OCI-M2 (cell line): ENCODE results near the gene VAV3.
"Not testable (repeated sequence)": the region's sequence is repeated elsewhere in the genome, so short reads cannot be mapped to it uniquely, and the experiment has no call there.

Experiments used
- DNase-seq: peaks from one replicate; lab custom pipeline; 2025; ENCODE audit not compliant: unreplicated experiment; lab: John Stamatoyannopoulos, UW

VAV3 gene, protein sequence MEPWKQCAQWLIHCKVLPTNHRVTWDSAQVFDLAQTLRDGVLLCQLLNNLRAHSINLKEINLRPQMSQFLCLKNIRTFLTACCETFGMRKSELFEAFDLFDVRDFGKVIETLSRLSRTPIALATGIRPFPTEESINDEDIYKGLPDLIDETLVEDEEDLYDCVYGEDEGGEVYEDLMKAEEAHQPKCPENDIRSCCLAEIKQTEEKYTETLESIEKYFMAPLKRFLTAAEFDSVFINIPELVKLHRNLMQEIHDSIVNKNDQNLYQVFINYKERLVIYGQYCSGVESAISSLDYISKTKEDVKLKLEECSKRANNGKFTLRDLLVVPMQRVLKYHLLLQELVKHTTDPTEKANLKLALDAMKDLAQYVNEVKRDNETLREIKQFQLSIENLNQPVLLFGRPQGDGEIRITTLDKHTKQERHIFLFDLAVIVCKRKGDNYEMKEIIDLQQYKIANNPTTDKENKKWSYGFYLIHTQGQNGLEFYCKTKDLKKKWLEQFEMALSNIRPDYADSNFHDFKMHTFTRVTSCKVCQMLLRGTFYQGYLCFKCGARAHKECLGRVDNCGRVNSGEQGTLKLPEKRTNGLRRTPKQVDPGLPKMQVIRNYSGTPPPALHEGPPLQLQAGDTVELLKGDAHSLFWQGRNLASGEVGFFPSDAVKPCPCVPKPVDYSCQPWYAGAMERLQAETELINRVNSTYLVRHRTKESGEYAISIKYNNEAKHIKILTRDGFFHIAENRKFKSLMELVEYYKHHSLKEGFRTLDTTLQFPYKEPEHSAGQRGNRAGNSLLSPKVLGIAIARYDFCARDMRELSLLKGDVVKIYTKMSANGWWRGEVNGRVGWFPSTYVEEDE

DNA sequence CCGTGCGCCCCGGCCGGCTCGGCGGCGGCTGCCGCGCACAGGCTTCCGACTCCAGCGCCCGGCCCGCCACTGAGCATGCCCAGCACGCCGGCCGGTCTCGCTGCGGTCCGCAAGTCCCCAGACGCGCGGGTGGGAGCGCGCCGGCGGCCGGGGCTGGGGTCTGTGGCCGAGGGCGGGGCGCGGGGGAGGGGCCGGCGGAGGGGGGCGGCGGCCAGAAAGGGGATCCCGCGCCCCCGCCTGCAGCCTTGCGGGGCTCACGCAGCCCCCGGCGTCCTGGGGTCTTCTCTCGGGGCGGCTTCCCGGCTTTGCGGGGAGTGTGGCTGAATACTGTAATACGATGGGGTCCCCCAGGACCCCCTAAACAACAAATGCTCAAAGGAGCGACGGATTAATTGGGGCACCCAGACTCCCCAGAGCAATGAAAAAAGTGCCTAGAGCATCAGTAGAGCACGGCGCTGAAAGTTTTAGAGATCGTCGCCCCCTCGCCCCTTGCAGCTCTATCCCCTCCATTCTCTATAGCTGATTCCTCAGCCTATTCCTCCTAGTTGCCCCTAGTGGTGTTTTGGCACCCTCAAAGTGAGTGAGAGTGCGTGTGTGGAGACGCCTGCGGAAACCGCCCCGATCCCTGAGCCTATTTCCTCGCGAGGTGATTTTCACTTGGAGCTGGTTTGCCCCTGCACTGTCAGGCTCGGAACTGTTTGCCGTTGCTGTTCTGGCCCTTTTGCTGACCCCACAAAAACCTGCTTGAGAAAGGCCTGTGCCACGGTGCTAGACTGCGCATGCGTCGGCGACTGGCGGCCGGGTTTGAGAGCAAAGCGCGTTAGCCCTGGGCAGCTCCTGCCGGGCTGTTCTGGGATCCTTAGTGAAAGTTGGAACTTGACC lies at the start of gene VAV3:
TSS of gene VAV3 (minus strand) at position 71 of the 882 bp plus-strand sequence. CDS start 311 bp downstream, outside the sequence.
- no peak for DNase-seq

DNA sequence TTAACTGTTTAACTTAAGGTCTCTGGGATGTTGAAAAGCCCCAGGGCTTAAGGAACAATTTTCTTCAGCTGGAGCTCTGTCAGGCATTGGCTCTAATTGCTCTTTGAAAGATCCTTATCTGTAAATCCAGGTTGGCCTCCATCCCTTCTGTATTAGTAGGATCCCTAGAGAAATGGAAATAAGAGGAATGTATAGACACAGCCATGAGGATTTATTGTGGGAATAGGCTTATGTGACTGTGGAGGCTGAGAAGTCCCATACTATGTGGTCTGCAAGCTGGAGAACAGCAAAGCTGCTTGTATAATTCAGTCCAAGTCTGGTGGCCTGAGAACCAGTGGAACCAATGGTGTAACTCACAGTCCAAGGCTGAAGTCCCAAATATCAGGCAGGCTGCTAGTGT lies 47.6 kb upstream of the VAV3 start:
- no peak for DNase-seq

DNA sequence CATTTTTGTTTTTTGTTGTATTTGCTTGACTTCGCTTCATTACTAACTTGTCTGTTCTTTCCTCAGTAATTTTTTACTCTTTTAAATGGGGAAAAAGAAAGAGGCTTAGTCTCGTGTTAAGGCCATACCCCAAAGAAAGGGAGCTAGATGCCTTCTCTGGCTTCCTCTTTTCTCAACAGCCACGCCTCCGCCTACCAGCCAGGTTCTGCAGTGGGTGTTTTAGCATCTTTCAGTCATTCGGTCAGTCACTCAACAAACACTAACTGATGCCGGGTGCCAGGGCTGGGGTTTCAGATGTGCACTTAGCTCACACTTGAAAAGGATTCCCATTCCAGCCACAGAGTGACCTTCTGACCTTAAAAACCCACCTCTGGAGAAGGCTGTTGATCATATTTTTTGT lies 46.3 kb upstream of the VAV3 start:
- no peak for DNase-seq

DNA sequence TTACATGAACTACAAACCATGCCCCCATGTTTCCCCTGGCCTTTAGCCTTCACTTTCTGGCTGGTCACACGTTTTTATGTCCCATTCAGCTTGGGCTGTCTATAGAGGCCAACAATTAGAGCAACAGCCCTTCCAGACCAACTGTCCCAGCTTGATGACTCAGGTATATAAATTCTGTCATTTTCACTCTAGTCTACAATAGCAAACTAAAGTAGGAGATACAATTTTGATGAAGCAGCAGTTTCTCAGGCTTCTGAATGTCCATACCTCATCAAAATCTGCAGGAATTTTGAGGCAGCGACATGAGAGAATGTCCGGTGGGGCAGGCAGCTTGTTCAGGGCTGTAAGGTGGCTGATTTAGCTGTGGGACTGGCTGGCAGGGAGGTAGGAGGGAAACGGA lies 45.6 kb upstream of the VAV3 start:
- DNase-seq: no peak

DNA sequence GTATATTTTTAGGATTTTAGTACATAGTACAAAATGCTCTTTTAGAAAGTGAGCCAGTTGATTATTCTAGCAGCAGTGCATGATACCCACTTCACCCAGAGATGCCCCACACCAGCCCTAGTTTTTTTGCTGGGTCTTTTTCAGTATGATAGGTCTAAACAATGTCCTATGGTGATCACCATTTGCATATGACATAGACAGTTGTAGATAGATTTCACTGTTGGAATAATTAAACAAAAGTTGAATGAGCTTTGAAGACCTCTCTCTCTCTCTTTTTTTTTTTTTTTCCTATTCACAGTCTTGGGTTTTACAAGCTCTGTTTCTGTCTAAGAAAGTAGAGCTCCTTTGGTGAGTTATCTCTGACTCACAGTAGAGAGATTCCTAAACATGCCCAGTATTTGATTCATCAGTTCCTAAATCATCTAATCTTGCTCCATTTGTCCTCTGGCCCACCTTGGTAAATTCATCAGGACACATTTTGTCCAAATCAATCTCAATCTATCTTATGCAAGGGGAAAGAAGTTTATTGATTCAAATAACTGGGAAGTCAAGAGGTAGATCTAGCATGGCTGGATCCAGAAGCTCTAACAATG lies 44.7 kb upstream of the VAV3 start:
- DNase-seq: no peak

DNA sequence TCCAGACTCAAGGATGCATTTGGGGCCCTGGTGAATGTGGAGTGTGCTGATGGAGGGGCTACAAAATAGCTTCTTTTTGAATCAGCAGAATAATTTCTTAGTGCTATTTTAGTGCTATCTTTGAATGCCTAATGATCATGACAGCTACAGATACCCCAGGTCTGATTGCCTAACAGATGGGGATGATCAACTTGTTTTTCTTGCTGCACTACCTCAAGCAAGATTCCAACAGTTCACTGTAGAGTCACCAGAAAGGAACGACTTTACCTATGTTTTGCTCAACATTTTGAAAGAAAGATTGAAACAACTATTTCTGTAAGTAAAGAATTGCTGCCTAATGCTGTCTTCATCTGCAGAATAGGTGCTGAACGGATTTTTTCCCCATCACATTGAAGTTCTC lies 42.6 kb upstream of the VAV3 start:
- no peak for DNase-seq

DNA sequence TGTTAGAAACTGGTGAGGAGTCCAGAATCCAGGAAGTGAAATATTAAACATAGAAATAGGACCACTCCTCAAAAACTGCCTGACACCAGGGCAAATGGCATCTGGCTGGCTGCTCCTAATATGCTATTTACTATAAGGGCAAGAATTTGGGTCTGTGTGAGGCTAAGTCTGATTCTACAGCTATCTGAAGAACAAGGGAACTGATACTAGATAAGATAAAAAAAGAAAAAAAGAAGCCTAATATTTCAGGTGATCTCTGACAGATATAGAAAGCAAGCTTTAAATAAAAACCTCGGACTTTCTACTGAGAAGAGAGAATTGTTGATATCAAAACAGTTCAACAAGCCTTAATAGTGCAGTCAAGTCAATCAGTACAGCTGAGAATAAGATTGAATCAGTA lies 42.1 kb upstream of the VAV3 start:
- DNase-seq: no peak

DNA sequence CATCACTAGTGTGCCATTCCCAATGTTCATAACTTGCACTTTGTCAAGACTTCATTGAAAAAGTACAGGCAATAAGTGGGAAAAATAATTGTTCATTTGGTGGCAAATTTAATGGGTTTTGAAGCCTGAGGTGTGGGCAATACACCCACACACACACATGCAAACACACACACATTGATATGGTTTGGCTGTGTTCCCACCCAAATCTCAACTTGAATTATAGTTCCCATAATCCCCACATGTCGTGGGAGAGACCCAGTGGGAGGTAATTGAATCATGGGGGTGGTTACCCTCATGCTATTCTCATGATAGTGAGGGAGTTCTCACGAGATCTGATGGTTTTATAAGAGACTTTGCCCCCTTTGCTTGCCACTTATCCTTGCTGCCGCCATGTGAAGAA lies 39.9 kb upstream of the VAV3 start:
- DNase-seq: not testable (repeated sequence)

DNA sequence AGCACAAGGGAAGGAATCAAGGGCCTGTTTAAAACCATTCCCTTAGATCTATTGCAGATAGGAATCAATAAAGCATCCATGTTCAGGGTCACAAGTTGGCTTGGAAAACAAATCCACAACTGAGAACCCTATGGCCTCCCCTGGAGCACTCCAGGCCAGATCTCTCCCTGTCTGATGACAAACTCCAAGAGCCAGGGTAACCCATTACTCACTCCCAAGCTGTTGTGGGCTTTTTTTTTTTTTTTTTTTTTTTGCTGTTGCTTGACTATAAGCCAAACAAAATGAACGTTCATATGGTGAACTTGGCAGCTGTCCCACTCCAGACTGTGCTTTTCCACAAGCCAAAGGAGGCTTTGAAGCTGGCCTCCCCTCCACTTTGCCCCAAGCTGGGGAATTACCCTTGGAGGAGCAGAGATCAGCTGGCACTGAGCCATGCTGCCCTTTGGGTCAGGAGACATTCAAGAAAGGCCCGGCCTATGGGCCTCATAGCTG lies 35.7 kb upstream of the VAV3 start:
- no peak for DNase-seq

DNA sequence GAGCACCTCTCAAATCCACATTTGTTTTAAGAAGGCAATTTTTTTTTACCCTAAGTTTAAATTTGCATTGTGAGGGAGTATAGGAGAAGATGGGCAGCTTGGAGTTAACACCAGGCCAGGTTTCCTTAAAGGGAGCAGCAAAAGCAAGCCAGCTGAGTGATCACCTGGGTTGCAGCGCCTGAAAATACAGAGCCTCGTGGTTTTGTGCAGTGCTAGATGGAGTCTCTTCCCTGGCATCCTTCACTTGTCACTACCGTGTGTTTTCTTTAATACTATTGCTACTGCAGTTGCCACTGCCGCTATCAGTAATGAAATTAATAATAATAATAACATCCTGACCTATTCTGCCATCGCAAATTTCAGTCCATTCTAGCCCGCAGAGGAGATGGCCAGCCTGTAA lies 35.2 kb upstream of the VAV3 start:
- no peak for DNase-seq

DNA sequence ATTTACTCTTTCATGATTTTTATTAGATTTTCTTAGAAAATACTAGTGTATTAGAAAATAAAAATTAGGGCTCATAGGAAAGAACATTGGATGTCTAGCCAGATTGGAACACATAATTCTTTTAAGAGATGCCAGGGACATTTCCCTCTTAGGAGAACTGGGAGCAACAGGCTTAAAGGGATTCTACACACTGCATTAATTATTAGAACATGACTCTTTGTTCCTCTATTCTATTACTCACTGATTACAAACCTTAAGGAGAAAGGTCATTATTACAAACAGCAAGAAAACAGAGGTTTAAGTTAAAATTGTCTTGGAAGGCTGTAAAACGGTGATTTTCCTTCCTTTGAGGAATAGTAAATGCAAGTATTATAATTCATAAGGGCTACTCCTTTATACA lies 32.9 kb upstream of the VAV3 start:
- DNase-seq: no peak

DNA sequence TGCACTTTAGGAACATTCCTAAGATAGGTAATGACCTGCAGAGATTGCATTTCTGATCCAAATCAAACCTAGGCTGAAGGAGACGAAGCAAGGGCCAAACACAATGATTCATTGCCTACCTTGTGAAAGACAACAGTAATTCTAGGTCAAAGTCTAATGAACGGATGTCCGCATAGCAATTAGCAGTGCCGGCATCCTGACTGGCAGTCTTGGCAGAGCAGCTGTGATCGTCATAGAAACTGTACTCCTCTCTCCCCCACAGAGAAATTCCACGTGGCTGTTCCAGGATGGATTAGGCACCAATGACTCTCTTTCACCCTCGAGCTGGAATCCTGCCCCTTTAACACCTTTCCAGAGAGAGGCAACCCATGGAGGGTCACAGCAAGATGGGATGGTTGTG lies 28.9 kb upstream of the VAV3 start:
- DNase-seq: no peak

DNA sequence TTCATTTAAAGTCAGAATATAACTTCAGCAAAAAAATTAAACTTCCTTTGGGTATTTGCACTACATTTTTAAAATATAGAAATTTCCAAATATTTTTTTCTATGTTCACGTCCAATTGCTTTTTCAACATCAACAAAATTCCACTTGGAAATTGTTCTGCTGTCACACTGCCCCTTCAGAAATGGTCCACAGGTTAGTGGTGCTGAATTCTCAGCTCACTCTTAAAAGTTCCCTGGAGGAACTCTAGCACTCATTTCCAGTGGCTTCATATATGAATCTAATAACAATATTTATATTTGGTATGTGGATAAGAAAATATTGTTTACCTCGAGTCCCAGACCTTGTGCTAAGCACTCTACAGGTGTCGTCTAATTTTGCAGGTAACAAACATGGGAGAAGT lies 27.4 kb upstream of the VAV3 start:
- no peak for DNase-seq

DNA sequence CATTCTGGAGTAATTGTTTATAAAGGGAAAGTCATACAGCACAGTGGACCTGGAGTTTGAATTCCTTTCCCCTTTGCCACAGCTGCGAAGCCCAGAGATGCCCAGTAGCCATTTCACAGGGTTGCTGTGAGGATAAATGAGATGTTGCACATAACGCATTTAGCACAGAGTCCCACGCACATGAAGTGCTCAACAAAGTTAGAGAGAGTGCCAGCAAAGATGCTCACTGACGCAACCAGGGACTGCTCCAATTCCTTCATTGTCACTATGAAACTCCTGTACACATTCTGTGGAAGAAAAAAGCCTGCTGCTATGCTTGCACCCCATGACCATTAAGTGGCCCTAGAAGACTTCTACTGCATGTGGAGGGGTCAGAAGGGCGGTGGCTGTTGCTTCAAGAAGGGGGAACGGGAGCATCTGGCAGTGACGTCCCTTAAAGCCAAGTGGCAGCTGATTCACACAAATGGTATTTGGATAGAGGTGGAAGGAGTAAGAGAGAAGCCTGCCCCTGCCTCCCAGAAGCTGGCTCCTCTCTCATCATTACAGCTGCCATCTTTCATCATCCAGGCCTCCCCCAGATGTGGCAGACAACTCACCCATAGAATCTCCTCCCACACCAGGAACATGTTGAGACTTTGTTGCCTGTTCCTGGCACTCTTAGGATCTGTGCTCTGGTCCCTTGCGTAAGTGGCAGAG lies 26.5 kb upstream of the VAV3 start:
- no peak for DNase-seq

DNA sequence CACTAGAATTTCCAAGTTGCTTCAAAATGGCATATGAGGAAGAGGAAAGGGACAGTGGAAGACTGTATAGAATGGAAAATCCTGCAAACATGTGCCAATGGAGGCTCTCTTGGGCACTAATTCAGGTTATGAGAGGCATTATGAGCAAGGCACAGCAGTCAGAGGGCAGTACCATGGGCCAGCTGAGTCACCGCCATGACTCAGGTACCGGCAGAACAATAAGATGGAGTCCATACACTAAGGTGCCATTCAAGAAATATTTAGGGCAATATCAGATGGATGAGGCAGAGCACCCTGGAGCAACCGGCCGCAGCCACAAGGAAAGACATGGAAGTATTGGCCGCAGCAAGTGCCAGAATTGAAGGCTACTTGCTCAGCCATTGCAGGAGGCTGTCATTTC lies 25.6 kb upstream of the VAV3 start:
- DNase-seq: no peak

DNA sequence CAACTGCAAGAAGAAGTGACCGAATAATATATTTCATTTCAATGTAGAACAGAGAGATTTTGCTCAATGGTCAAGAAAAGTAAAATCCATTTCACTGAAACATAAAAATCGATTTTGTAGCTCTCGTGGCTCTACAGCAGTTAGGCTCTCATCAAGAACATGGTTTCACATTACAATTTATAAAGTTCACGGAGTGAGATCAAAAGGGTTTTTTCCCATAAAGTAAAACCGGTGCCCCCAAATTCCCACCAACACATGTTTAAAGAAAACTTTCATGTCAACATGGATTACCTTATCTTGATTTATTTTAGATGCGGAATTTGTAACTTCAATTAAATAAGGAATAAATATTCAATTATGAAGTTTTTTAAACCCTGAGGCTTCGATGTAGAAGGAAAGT lies 16.3 kb upstream of the VAV3 start:
- DNase-seq: no peak

DNA sequence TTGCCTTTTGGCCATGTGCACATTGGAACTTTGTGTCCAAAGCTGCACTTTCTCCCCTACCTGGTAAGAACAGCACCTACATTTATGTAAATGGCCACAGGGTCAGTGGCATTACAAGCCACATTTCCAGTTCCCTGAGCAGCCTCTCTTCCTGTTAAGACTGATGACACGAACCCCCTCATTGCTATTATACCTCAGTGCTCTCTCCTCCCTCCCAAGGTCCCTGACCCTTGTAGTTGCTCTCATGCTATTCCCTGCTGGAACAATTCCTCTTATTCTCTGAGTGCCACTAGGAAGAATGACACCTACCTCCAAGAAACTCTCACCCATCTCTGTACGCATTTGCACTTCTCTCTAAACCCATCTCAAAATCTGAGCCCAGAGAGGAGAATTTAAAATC lies 14.9 kb upstream of the VAV3 start:
- DNase-seq: no peak

DNA sequence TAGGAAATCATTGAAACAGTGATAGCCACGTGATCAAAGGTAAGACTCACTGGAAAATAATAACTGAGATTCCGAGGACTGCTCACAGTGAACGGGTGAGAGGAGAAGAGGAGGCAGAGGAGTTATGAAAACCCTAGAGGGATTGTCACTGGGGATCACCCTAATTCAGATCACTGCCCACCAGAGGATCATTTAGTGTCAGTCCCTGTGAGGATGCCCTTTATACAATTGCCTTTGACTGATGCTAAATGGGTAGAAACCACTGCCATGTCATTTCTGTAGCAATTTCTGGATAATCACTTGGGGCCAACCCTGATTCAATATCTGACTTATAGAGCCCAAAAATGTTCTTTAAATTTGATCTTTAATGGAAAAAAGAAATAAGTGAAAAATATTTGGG lies 14.1 kb upstream of the VAV3 start:
- no peak for DNase-seq

DNA sequence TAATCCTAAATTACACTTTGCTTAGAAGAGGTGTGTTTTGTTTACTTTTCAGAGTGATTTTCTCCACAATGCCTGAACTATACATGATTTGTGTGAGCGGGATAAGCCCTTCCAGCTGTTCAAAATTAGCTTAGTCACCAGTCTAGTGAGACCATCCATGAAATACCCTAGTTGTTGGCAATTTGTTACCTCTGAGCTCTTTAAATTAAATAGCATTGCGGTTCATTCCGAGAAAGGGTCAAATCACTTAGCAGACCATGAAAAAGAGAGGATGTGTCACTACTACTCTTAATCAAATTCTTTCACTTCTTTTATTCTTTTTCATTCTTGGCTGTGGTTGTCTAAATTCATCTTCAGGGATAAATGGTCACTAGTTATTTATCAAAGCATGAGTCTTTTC lies 11.9 kb upstream of the VAV3 start:
- DNase-seq: no peak

DNA sequence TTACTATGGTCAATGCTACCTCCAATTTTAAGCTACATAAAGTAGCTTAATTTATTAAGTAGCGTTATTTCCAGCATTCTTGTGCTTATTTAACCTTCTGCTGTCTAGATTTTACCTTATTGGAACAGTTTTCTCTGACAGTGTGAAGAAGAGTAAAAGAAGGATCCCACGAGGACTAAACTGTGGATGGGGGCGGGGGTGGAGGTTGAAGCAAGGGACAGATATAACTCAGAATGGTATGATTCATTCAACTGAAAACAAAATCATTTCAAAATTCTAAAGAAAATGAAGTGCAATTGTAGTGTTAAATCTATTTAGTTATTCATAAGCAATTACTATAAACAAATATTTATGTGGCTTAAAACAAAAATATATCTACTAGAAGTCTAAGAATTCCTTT lies 11.5 kb upstream of the VAV3 start:
- no peak for DNase-seq
